Placental epithelial cell (primary cell): Measurements from ENCODE around the gene TTC39C. TPM values are rescaled to one million over a fixed set of nuclear protein-coding genes. Genes with fewer than 3 reads are reported as not detected.

Source experiments
- small RNA-seq: library from RNA; depleted of rRNA; stranded (forward); fragments of <200 nt; gene quantifications from one replicate; pipeline ENCODE3, GENCODE V24; 2012
- total RNA-seq: library from RNA; depleted of rRNA; stranded (reverse); fragments of >200 nt; gene quantifications from 2 replicates; pipeline ENCODE4 v1.2.3, GENCODE V29; 2012

The TTC39C gene
- 11.7 and 13.0 TPM in 2 replicates for total RNA-seq

DNA sequence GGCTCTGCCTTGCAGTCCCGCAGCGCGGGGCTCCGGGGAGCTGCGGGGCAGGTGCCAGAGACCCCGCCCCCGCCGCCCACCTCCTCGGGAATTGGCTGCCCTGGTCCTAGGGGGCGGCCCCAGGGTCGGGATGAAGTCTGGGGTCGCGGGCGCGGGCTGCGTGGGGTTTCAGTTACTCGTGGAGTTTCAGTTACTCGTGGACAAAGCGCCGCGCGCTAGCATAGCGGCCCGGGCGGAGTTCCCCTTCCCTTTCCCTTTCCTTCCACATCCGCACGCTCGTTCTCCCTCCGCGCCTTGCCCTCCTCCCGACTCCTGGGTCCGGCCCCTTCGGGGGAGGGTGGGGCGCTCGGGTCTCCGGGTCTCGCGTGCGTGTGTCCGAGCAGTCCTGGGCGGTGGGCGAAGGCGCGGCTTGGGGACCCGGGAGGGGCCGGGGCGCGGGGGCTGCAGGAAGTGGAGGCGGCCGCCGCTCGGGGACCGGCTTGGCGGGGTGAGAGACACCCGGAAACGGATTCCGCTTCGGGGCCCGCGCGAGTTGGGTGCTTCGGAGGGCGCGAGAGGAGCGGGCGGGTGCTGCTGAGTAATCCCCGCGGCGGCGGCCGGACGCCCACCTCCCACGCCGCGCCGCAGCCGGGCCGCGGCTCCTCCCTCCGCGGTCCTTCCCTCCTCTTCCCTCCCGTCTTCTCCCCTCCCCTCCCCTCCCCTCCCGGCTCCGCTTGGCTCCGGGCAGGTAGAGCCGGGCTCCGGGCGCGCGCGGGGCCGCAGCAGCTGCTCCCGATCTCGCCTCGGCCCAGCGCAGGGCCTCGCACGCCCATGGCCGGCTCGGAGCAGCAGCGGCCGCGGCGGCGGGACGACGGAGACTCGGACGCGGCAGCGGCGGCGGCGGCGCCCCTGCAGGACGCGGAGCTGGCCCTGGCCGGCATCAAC, at the start of gene TTC39C:
Gene TTC39C, plus strand, starts transcription at position 693 of the 924 bp plus-strand sequence. Its CDS starts 118 bp downstream, at position 811.

DNA sequence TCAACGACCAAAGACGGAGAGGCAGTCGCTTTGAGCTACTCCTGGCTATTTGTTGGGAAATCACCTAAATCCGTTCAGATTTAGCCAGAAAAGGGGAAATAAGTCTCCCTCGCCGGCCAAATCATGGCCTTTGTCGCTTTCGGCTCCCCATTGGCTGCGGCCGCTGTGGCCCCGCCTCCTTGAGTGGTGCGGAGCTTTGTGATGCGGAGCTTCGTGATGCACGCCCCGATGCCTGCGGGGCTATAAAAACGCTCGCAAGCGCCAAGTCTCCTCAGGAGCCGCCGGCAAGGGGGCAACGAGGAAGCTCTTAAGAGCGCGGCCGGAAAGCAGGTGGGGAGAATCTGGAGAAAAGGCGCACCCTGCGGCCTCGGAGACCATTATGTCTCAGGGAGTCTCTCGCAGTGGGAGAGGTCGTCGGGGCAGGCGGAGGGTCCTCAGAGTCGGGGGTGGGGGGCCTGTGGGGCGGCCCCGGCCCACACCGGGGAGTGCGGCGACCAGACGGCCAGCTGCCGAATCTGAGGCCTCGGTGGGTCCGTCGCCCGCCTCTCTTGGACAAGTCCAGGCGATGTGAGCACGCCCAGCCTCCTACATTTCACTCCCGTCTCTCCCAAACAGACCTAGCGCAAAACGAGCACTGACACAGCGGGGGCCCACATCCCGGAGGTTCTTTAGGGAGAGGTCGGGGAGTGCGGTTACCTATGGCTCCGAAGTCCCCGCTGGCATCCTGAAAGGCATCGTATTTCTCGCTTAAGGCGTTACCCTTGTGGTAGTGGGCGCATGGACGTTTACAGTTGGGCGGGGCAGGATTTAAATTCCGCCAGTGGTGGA, 124.4 kb downstream of the TTC39C start, which contains the start of gene CABYR:
Gene CABYR, plus strand, starts transcription at position 274 of the 828 bp plus-strand sequence. CDS start 4,053 bp downstream, outside the sequence.

Small RNAs within 50 kb of the gene (small RNA-seq; reads per million reads assigned to genes)
- not detected for gene RF00017
- not detected for gene RNA5SP452
- gene RNU5A-6P = not detected

Other genes starting within 250 kb of the TTC39C start
- 3.5 and 7.4 TPM in 2 replicates for gene CABYR, start 124.3 kb downstream of the TTC39C start, total RNA-seq